Head of caudate nucleus (tissue), 42 donors: ENCODE results near the gene CCN6.
A peak's percentile ranks its signal among the peaks of the same experiment; 100 is the strongest.
"Not testable (repeated sequence)": the region's sequence is repeated elsewhere in the genome, so short reads cannot be mapped to it uniquely, and the experiment has no call there.

Experiments
- DNase-seq, 42 donors: peaks; one replicate each; pipeline versions ENCODE4 v3.0.0 to v3.0.0-alpha.2; 2020 to 2021; ENCODE audit warnings: mixed read lengths in 7 of 42
- intact Hi-C: fragments of 100-400 bp; cut with DNase I; formaldehyde crosslinking; loops from one replicate; pipeline ENCODE4 v1.15.0; 2022

CCN6 gene

GRCh38 chr6:112087916-112088315, 34.0 kb downstream of the CCN6 start:
- intact Hi-C loops = no loop called here

GRCh38 chr6:112096901-112097300, 43.0 kb downstream of the CCN6 start:
- no peak for DNase-seq
- intact Hi-C loops = no loop called here

More at GRCh38 chr6:112087916-112088315, 34.0 kb downstream of the CCN6 start:
- DNase-seq = no peak

- no peak for DNase-seq
- intact Hi-C loops = no loop called here
Measured at GRCh38 chr6:112100561-112100960, 46.7 kb downstream of the CCN6 start.

- intact Hi-C loops, DNase-seq: not testable (repeated sequence)
Measured at GRCh38 chr6:112106026-112106425, 52.1 kb downstream of the CCN6 start.

GRCh38 chr6:112106562-112106961, 52.7 kb downstream of the CCN6 start:
- no peak for DNase-seq
- intact Hi-C loops = no loop called here

- intact Hi-C loops = no loop called here
- peak in 9 of 42 donors; percentile 11 to 48 (median 20) for DNase-seq
Measured at GRCh38 chr6:112109262-112109661, 55.4 kb downstream of the CCN6 start.

- DNase-seq = peak in 4 of 42 donors; percentile 10 to 32 (median 20)
- intact Hi-C loops = no loop called here
Measured at GRCh38 chr6:112113431-112113830, 59.5 kb downstream of the CCN6 start.

GRCh38 chr6:112113918-112114317, 60.0 kb downstream of the CCN6 start:
- no peak for DNase-seq

GRCh38 chr6:112114577-112115223, 60.8 kb downstream of the CCN6 start:
- intact Hi-C loops = no loop called here
- no peak for DNase-seq

More at GRCh38 chr6:112113918-112114317, 60.0 kb downstream of the CCN6 start:
- intact Hi-C loops = no loop called here

- intact Hi-C loops = no loop called here
Measured at GRCh38 chr6:112116221-112116620, 62.3 kb downstream of the CCN6 start.

GRCh38 chr6:112117554-112117953, 63.6 kb downstream of the CCN6 start:
- intact Hi-C loops = no loop called here
- no peak for DNase-seq

More at GRCh38 chr6:112116221-112116620, 62.3 kb downstream of the CCN6 start:
- DNase-seq = no peak

GRCh38 chr6:112118034-112118433, 64.1 kb downstream of the CCN6 start:
- intact Hi-C loops = no loop called here
- DNase-seq = no peak
